ENCODE data around the gene WFDC1. TPM values are rescaled to one million over a fixed set of nuclear protein-coding genes. Genes with fewer than 3 reads are reported as not detected.

The WFDC1 gene
- total and polyA plus RNA-seq, 10 of the 15 experiments (the other 5 are each of a cell fraction or from before 2014, with no cell fraction given) = not detected

- TF ChIP-seq REST (IDR thresholded peaks at IDR 0.05; ENCODE audit: low read depth, low read length) (no peak), MTA3 (IDR thresholded peaks at IDR 0.05; ENCODE audit: borderline replicate concordance, low read length) (no peak)
These were observed 67.8 kb downstream of the WFDC1 start (continued) for GRCh38 chr16:84362471-84362941.

- no peak overlapping the region for H3K4me2 ChIP-seq (ENCODE audit: control insufficient read depth, insufficient read depth)
- no peaks in the 10 kb centered on the region for H3K36me3 ChIP-seq (ENCODE audit: control insufficient read depth in 2 of 2, insufficient read depth in 2 of 2, low read length in 1 of 2)
- TF ChIP-seq ATF7 (IDR thresholded peaks at IDR 0.05; ENCODE audit: low read depth) (no peak), SMAD5 (IDR thresholded peaks at IDR 0.05; ENCODE audit: low read depth) (no peak), CREB1 (IDR thresholded peaks at IDR 0.05; ENCODE audit: low read depth) (no peak), NR2C2 (IDR thresholded peaks at IDR 0.05; ENCODE audit: borderline replicate concordance, control insufficient read depth, insufficient read length, low read depth) (no peak)
- ChIA-PET RAD21 (ENCODE audit: unreplicated experiment) (no interaction called here), POLR2A (no interaction called here), CTCF (interaction anchor here (0.6 kb wide), 1 partner anchor 18 kb away, joined by 5 read pairs; no protein-coding TSS in a partner anchor), SMC1A (ENCODE audit: uncharacterized antibody, unreplicated experiment) (no interaction called here)
- in situ Hi-C loops (cut with MboI) = no loop called here
- H4K20me1 ChIP-seq (ENCODE audit: control insufficient read depth, insufficient read depth) = no peaks in the 10 kb centered on the region
- H3K9me3 ChIP-seq (replicated peaks; ENCODE audit: control insufficient read depth, insufficient read depth, low read length) = no peaks in the 10 kb centered on the region
- H3K9ac ChIP-seq (ENCODE audit: control insufficient read depth, insufficient read depth, low read length) = no peak overlapping the region
- DNase-seq (ENCODE audit: low read depth, low spot score) (no peak), FAIRE-seq (no peak), ATAC-seq (no peak)
- 31% methylated on average over 9 of the region's 9 CpGs for WGBS (ENCODE audit: insufficient coverage, insufficient replicate concordance, low lambda C conversion rate, missing lambda C conversion rate)
- H3K27ac ChIP-seq (ENCODE audit: control insufficient read depth, insufficient read depth) = no peak overlapping the region
- H3K4me3 ChIP-seq = no peak overlapping the region
- BruUV-seq (replicated peaks) = no TSS peak
- no peaks in the 10 kb centered on the region for H3K4me1 ChIP-seq (ENCODE audit: control insufficient read depth, insufficient read depth, low read length)
- no peaks in the 10 kb centered on the region for H3K79me2 ChIP-seq (ENCODE audit: control insufficient read depth, insufficient read depth, low read length)
- intact Hi-C loops (cut with micrococcal nuclease; ENCODE audit: unreplicated experiment) = no loop called here
- H3K27me3 ChIP-seq (replicated peaks in 1 of 2; ENCODE audit: control insufficient read depth in 2 of 2, insufficient read depth in 2 of 2, low read length in 1 of 2) = peaks cover 0 to 10% of the 10 kb centered on the region in 2 experiments; a peak in 3 of 4 replicates
- no peak overlapping the region for H2AFZ ChIP-seq (ENCODE audit: control insufficient read depth, low read depth, low read length)
These were observed 71.5 kb downstream of the WFDC1 start for GRCh38 chr16:84366208-84366607.
